Measurements from ENCODE around the gene RHOD.

GRCh38 chr11:67118801-67119584 lies 62.3 kb downstream of the RHOD start, which contains the start of gene KDM2A:
- TF ChIP-seq POLR2A (IDR thresholded peaks at IDR 0.05) (peak; percentile 47 to 56), CTCF (IDR thresholded peaks at IDR 0.05) (peak in 1 of 4 experiments; percentile 63), POLR2AphosphoS5 (IDR thresholded peaks at IDR 0.05) (peak; percentile 36)
